ENCODE results near the gene PPP1R15B.
A peak's percentile ranks its signal among the peaks of the same experiment; 100 is the strongest.

PPP1R15B gene

DNA sequence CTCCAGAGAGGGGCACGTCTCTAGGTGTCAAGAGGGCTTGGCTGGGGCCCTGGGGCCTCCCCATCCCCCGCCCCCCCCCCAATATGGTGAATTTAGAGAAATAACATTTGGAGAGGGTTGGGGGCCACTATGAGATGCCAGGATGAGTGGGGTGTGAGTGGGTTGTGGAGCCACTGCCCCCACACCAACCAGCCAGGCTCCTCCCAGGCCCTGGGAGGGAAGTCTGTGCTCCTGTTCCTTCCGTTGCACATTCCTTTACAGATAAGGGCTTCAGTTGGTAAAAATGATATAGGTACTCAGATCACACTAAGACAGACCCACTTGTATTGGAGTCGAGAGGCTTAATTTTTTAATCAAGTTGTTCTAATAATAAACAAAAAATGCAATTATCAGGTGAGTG, 51.3 kb downstream of the PPP1R15B start:
- H3K4me3 ChIP-seq (ENCODE audit: low read length) = no peak overlapping the region
- H2AFZ ChIP-seq (ENCODE audit: low read depth, low read length) = no peak overlapping the region
- H3K9me3 ChIP-seq (ENCODE audit: low read length) = no peaks in the 10 kb centered on the region
- H3K4me1 ChIP-seq (ENCODE audit: insufficient read depth, low read length) = peaks cover 37% of the 10 kb centered on the region
- H3K36me3 ChIP-seq (ENCODE audit: insufficient read depth, low read length) = no peaks in the 10 kb centered on the region
- H3K27me3 ChIP-seq (ENCODE audit: insufficient read depth, low read length) = peaks cover 3% of the 10 kb centered on the region

DNA sequence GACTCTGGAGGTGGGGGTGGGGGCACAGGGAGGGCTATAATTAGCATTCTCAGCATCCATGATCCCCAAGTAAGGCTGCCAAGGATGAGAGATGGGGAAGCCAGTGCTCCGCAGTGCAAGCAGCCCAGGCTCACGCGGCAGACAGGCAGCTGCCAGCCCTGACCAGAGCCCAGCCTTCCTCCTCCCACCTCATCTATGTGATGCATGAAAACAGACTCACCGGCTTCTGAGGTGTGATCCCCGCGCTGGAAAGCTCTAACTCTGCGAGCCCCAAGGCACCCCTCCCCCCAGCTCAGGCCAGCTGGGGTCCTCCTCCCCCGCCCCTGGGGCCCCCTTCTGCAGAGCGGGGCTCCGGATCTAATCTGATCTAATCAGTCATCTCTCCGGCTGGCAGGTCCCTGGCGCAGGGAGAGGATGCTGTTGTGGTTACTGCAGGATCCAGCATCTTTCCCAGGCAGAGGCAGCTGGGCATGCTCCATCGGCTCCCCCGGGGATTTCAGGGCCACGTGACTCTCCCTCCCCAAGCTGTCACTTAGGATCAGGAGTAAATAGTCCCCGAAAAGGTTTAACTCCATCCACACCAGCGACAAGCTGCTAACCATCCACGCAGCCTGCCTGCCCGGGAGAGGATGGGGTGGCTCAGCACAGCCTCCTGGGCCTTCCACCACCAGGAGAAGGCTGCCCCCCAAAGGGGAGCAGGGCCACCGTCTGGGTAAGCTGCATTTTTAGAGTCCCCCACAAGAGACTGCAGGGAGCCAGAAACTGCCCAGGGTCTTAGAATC, 52.0 kb downstream of the PPP1R15B start, which contains the start of gene PLEKHA6:
TSS of gene PLEKHA6 (minus strand) at position 456 of the 782 bp plus-strand sequence. CDS start 86,202 bp downstream, outside the sequence.
- no peak within 1 kb of the TSS for H2AFZ ChIP-seq (ENCODE audit: low read depth, low read length)
- H3K4me1 ChIP-seq (ENCODE audit: insufficient read depth, low read length) = peaks cover 37% of the 10 kb centered on the region
- H3K27me3 ChIP-seq (ENCODE audit: insufficient read depth, low read length) = peaks cover 2% of the 10 kb centered on the region
- peak within 1 kb of the TSS; percentile 42 for H3K4me3 ChIP-seq (ENCODE audit: low read length)
- no peaks in the 10 kb centered on the region for H3K9me3 ChIP-seq (ENCODE audit: low read length)
- no peaks in the 10 kb centered on the region for H3K36me3 ChIP-seq (ENCODE audit: insufficient read depth, low read length)

DNA sequence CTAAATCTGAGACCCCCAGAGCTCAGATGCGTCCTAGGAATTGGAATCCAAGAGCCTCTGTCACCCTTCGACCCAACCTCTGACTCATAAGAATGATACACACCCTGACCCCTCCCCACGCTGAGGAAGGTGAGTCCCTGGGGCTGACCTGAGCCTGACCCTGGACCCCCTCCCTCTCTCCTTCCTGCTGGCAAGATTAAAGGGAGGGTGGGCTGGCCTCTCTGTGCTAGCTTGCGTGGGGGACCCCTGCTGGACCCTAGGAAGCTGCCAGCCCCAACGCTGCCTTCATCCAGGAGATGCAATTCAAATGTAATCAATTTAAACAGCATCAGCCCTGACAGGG, 52.5 kb downstream of the PPP1R15B start:
- peak overlapping the region; percentile 42 for H3K4me3 ChIP-seq (ENCODE audit: low read length)
- no peaks in the 10 kb centered on the region for H3K9me3 ChIP-seq (ENCODE audit: low read length)
- no peak overlapping the region for H2AFZ ChIP-seq (ENCODE audit: low read depth, low read length)
- peaks cover 37% of the 10 kb centered on the region for H3K4me1 ChIP-seq (ENCODE audit: insufficient read depth, low read length)
- H3K27me3 ChIP-seq (ENCODE audit: insufficient read depth, low read length) = no peaks in the 10 kb centered on the region
- H3K36me3 ChIP-seq (ENCODE audit: insufficient read depth, low read length) = no peaks in the 10 kb centered on the region

DNA sequence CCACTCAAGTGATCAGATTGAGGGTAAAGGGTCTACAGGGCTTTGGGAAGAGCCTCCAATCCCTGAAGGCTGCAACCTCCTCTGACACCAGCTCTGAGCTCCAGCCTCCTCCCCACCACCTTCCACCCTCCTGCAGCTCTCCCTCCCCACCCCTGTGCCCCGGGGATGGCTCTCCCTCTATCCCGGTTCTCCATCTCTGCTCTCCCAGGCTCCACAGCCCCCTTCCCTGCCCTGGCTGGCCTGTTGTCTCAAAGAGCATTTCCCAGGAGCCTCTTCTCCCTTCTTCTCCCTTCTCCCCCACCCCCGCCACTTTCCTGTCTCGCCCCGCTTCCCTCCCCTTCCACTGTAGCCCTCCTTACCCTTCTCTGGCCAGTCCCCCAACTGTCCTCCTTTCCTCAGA, 53.0 kb downstream of the PPP1R15B start:
- no peak overlapping the region for H2AFZ ChIP-seq (ENCODE audit: low read depth, low read length)
- H3K4me3 ChIP-seq (ENCODE audit: low read length) = peak overlapping the region; percentile 42
- no peaks in the 10 kb centered on the region for H3K36me3 ChIP-seq (ENCODE audit: insufficient read depth, low read length)
- no peaks in the 10 kb centered on the region for H3K9me3 ChIP-seq (ENCODE audit: low read length)
- no peaks in the 10 kb centered on the region for H3K27me3 ChIP-seq (ENCODE audit: insufficient read depth, low read length)
- peaks cover 37% of the 10 kb centered on the region for H3K4me1 ChIP-seq (ENCODE audit: insufficient read depth, low read length)

DNA sequence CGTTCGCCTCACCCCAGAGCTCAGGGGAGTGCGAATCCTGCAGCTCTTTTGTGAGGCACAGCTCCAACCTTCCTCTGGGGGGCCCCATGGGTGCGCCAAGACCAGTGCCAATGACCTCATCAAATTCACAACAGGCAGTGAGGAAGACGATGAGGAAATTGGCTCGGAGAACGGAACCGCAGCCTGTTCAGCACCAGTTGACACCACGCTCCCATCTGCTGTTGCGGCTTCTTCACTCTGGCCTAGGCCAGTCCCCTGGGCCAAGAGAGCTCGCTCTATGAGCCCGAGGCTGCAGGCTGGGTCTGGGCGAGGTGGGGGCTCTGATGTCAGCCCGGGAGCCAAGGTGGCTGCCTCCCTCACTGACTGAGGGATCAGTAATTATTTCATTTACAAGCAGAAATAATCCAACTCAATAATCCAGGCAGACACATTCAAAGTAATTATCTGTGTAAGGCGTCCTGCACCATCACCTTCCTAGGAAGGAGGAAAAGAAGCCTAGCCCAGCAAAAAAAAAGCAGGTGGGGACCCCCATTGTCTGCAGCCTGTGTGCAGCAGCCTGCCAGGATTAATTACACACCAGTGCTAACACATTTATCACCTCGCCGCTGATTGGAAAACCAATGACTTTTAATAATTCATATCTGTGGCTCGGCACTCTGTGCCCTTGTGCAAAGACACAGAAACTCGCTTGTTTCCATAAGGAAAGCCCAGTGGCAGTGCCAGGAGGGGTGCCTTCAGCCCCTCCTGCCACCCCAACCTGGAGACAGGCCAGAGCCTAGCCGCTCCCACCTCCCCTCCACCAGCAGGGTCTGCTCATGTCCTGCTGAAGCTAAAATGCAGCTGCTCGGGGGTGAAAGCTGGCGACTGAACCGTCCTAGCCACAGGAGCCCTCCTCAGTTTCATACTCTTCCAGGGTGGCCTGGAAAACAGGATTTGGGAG, 53.8 kb downstream of the PPP1R15B start:
- H2AFZ ChIP-seq (ENCODE audit: low read depth, low read length) = no peak overlapping the region
- no peaks in the 10 kb centered on the region for H3K36me3 ChIP-seq (ENCODE audit: insufficient read depth, low read length)
- H3K9me3 ChIP-seq (ENCODE audit: low read length) = no peaks in the 10 kb centered on the region
- H3K4me1 ChIP-seq (ENCODE audit: insufficient read depth, low read length) = peaks cover 33% of the 10 kb centered on the region
- H3K4me3 ChIP-seq (ENCODE audit: low read length) = peak overlapping the region; percentile 42
- no peaks in the 10 kb centered on the region for H3K27me3 ChIP-seq (ENCODE audit: insufficient read depth, low read length)

DNA sequence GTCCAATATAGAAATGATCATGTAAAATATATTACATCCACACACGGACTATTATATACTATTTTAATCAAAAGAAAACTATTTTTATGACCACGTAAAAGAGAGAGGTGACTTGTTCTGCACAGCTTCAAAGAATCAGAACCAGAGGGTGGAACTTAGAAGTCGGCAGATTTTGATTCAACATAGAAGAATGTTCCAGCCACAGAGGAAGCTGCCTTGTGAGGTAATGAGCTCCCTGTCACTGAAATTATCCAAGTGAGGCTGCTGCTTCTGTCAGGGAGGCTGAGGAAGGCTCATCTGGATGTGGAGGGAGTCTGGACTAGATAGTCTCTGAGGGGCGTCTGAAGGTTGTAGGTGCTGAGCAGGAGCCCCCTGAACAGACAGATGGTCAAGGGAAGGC, 54.6 kb downstream of the PPP1R15B start:
- H3K27me3 ChIP-seq (ENCODE audit: insufficient read depth, low read length) = no peaks in the 10 kb centered on the region
- no peak overlapping the region for H3K4me3 ChIP-seq (ENCODE audit: low read length)
- no peak overlapping the region for H2AFZ ChIP-seq (ENCODE audit: low read depth, low read length)
- H3K9me3 ChIP-seq (ENCODE audit: low read length) = no peaks in the 10 kb centered on the region
- H3K36me3 ChIP-seq (ENCODE audit: insufficient read depth, low read length) = no peaks in the 10 kb centered on the region
- H3K4me1 ChIP-seq (ENCODE audit: insufficient read depth, low read length) = peaks cover 33% of the 10 kb centered on the region

DNA sequence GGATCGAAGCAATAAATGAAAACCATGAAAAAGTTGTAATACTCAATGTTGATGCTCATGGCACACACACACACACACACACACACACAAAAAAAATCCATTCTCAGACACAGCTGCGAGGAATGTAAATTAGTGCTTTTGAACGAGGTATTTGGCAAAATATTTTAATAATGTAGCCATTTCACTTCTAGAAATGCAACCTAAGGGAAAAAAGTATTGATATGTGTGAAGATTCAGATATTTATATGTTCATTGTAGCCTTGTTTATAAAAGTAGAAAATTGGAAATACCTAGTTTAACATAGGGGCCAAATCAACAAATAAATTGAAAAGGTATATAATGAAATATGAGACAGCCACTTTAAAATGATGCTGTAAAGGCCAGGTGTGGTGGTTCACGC, 55.7 kb downstream of the PPP1R15B start:
- no peak overlapping the region for H3K4me3 ChIP-seq (ENCODE audit: low read length)
- no peaks in the 10 kb centered on the region for H3K36me3 ChIP-seq (ENCODE audit: insufficient read depth, low read length)
- peaks cover 41% of the 10 kb centered on the region for H3K4me1 ChIP-seq (ENCODE audit: insufficient read depth, low read length)
- H3K9me3 ChIP-seq (ENCODE audit: low read length) = no peaks in the 10 kb centered on the region
- no peaks in the 10 kb centered on the region for H3K27me3 ChIP-seq (ENCODE audit: insufficient read depth, low read length)
- no peak overlapping the region for H2AFZ ChIP-seq (ENCODE audit: low read depth, low read length)

DNA sequence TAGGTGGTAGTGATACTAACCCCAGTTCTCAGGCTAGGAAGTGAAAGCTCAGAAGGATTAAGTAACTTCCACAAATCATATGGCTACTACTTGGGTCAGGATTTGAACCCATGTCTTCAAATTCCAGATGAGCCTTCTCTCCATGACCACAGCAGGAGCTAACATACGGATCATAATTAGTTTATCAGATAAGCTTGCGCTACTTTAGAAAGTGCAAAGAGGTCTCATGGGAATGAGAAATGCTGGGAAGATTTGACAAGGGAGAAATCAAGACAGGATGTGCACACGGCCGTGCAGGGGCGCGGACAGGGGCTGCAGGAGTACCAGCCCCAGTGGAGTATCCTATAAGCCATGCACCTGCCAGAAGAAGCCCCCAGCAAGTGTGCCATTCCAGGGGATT, 57.0 kb downstream of the PPP1R15B start:
- no peaks in the 10 kb centered on the region for H3K36me3 ChIP-seq (ENCODE audit: insufficient read depth, low read length)

More for the DNA sequence above, 57.0 kb downstream of the PPP1R15B start:
- H3K27me3 ChIP-seq (ENCODE audit: insufficient read depth, low read length) = no peaks in the 10 kb centered on the region
- H3K4me3 ChIP-seq (ENCODE audit: low read length) = no peak overlapping the region
- H3K9me3 ChIP-seq (ENCODE audit: low read length) = no peaks in the 10 kb centered on the region
- no peak overlapping the region for H2AFZ ChIP-seq (ENCODE audit: low read depth, low read length)
- H3K4me1 ChIP-seq (ENCODE audit: insufficient read depth, low read length) = peaks cover 42% of the 10 kb centered on the region
